Fibroblast of villous mesenchyme (primary cell): Measurements from ENCODE around the gene ZNF14. TPM values are rescaled to one million over a fixed set of nuclear protein-coding genes. Genes with fewer than 3 reads are reported as not detected.

Experiments
- DNase-seq: peaks from one replicate; pipeline ENCODE4 v3.0.0-alpha.2; 2010; ENCODE audit warnings: low read depth
- H3K4me3 ChIP-seq: 2 replicates; pipeline ENCODE4 v1.5.1; 2011; ENCODE audit warnings: low read depth, mild to moderate bottlenecking, low read length
- total RNA-seq: library from RNA; depleted of rRNA; stranded (reverse); fragments of >200 nt; gene quantifications from 2 replicates; pipeline ENCODE4 v1.2.3, GENCODE V29; 2012
- TF ChIP-seq, protein P1 (sequence below): IDR thresholded peaks from 2 replicates; pipeline ENCODE4 v1.5.1; 2012; ENCODE audit warnings: low read depth, mild to moderate bottlenecking, low read length; ENCODE audit not compliant: insufficient read depth

ZNF14 gene
- total RNA-seq, 1 donor = 7.8 TPM

- DNase-seq = no peak
- TF ChIP-seq, protein P1, sequence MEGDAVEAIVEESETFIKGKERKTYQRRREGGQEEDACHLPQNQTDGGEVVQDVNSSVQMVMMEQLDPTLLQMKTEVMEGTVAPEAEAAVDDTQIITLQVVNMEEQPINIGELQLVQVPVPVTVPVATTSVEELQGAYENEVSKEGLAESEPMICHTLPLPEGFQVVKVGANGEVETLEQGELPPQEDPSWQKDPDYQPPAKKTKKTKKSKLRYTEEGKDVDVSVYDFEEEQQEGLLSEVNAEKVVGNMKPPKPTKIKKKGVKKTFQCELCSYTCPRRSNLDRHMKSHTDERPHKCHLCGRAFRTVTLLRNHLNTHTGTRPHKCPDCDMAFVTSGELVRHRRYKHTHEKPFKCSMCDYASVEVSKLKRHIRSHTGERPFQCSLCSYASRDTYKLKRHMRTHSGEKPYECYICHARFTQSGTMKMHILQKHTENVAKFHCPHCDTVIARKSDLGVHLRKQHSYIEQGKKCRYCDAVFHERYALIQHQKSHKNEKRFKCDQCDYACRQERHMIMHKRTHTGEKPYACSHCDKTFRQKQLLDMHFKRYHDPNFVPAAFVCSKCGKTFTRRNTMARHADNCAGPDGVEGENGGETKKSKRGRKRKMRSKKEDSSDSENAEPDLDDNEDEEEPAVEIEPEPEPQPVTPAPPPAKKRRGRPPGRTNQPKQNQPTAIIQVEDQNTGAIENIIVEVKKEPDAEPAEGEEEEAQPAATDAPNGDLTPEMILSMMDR = no peak
- H3K4me3 ChIP-seq = no peak overlapping the region
Measured at GRCh38 chr19:19738564-19738963, 5.7 kb upstream of the ZNF14 start.

DNA sequence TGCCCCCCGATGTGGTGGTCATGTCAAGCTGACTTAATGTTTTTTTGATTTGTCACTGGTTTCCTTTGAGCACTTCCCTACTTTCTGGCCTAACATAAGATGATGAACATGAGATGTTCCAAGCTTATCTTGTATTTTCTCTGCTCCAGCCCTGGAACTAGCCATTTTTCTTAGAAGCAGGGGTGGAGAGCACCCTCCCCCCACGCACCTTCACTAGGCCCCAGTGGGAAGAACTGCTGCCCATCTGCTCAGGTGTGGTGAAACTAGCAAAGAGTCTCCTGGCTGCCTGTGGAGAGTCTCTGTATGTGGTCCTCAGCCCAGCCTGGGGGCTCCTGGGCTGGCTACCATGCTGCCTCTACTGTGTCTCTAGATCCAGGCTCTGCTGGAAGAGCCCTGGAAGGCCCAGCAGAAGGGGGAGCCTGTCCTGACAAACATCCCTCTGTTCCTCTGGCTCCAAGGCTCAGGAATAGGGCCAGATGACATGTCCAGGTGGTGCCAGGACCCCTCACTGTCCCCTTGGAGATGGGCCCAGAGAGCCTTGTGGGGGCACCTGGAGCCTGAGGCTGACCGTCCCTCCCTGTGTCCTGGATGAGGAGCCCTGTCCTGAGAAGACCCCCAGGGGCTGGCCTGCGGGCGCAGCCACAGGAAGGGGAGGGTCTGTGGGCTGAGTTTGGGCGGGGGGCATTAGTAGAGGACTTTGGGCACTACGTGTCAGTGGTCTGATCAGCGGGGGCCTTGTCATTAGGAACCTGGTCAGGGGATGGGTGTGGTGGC, 4.8 kb upstream of the ZNF14 start:
- DNase-seq = no peak

GRCh38 chr19:19721896-19722295, 11.0 kb downstream of the ZNF14 start:
- no peak for DNase-seq
- TF ChIP-seq, protein P1 = no peak
- H3K4me3 ChIP-seq = no peak overlapping the region

More for the DNA sequence above, 4.8 kb upstream of the ZNF14 start:
- H3K4me3 ChIP-seq = no peak overlapping the region
- TF ChIP-seq, protein P1 = no peak

DNA sequence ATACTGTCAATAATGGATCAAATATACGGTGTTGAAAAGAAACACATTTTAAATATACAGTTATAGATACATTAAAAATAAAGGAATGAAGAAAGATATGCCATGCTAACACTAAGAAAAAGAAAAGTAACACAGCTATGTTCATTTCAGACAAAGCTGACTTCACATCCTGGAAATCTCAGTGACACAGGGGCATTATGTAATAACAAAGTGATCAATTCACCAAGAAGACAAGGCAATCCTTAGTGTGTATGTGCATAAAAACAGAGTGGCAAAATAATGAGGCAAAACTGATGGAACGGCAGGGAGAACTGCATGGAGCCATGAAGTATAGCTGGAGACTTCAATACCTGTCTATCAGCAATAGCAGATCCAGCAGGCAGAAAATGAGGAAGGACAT, 13.1 kb downstream of the ZNF14 start:
- DNase-seq = no peak
- TF ChIP-seq, protein P1 = no peak
- H3K4me3 ChIP-seq = no peak overlapping the region

DNA sequence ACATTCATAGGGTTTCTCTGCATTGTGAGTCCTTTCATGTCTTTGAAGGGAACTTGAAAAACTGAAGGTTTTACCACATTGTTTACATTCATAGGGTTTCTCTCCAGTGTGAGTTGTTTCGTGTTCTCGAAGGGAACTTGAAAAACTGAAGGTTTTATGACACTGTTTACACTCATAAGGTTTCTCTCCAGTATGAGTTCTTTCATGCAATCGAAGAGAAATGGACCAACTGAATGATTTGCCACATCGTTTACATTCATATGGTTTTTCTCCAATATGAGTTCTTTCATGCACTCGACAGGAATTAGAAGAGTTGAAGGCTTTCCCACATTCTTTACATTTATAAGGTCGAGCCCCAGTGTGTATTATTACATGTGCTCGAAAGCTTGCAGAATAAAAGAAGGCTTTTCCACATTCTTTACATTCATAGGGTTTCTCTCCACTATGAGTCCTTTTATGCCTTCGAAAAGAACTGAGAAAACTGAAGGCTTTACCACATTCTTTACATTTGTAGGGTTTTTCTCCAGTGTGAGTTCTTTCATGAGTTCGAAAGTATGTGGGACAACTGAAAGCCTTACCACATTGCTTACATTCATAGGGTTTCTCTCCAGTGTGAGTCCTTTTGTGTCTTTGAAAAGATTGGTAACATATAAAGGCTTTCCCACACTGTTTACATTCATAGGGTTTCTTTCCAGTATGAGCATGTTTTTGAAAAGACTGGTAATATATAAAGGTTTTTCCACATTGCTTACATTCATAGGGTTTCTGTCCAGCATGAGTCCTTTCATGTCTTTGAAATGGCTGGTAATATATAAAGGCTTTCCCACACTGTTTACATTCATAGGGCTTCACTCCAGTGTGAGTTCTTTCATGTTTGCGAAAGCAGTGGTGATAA, 20.7 kb downstream of the ZNF14 start:
- no peak overlapping the region for H3K4me3 ChIP-seq
- TF ChIP-seq, protein P1 = no peak
- DNase-seq = peak; percentile 6

DNA sequence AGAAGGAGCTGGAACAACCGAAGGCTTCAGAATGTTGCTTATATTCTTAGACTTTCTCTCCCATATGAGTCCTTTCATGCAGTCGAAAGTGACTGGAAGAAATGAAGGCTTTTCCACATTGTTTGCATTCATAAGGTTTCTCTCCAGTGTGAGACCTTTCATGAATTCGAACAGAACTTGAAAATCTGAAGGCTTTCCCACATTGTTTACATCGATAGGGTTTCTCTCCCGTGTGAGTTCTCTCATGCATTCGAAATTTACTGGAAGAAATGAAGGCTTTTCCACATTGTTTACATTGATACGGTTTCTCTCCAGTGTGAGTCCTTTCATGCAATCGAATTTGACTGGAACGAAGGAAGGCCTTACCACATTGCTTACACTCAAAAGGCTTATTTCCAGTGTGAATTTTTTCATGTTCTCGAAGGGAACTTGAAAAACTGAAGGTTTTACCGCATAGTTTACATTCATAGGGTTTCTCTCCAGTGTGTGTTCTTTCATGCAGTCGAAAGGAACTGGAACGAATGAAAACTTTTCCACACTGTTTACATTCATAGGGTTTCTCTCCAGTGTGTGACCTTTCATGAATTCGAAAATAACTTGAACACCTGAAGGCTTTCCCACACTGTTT, 21.5 kb downstream of the ZNF14 start:
- H3K4me3 ChIP-seq = no peak overlapping the region
- no peak for DNase-seq
- TF ChIP-seq, protein P1 = no peak
